ENCODE data around the gene DES.

DNA sequence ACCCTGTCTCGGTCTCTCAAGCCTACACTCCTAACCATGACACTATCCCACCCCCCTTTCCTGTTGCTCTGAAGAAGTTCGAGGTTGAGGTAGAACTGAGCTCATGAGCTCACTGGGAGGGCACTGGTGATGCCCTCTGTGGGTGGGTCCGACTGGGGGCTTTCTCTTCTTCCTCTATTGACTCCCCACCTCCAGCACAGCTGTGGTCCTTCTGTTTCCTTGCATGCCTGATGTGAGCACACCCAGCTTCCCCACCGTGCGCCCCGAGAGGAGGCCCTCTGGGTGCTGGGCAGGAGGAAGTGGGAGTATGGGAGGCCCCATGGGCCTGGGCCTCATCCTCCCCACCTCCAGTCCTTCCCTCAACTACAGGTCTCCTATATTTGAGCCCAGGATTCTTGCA, 37.4 kb downstream of the DES start:
- TF ChIP-seq RAD21 (IDR thresholded peaks at IDR 0.05; ENCODE audit: low read depth) (no peak), EP300 (IDR thresholded peaks at IDR 0.05; ENCODE audit: borderline replicate concordance) (no peak), TEAD4 (IDR thresholded peaks at IDR 0.05) (no peak), YY1 (IDR thresholded peaks at IDR 0.05; ENCODE audit: low read depth) (no peak), TCF12 (IDR thresholded peaks at IDR 0.05; ENCODE audit: low read depth) (no peak), EGR1 (IDR thresholded peaks at IDR 0.05) (no peak), TAF1 (IDR thresholded peaks at IDR 0.05; ENCODE audit: low read depth) (no peak), FOXM1 (IDR thresholded peaks at IDR 0.05; ENCODE audit: borderline replicate concordance, low read depth) (no peak)
- TF ChIP-seq, protein P1, sequence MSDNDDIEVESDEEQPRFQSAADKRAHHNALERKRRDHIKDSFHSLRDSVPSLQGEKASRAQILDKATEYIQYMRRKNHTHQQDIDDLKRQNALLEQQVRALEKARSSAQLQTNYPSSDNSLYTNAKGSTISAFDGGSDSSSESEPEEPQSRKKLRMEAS (IDR thresholded peaks at IDR 0.05), result no peak
- TF ChIP-seq, protein P2, sequence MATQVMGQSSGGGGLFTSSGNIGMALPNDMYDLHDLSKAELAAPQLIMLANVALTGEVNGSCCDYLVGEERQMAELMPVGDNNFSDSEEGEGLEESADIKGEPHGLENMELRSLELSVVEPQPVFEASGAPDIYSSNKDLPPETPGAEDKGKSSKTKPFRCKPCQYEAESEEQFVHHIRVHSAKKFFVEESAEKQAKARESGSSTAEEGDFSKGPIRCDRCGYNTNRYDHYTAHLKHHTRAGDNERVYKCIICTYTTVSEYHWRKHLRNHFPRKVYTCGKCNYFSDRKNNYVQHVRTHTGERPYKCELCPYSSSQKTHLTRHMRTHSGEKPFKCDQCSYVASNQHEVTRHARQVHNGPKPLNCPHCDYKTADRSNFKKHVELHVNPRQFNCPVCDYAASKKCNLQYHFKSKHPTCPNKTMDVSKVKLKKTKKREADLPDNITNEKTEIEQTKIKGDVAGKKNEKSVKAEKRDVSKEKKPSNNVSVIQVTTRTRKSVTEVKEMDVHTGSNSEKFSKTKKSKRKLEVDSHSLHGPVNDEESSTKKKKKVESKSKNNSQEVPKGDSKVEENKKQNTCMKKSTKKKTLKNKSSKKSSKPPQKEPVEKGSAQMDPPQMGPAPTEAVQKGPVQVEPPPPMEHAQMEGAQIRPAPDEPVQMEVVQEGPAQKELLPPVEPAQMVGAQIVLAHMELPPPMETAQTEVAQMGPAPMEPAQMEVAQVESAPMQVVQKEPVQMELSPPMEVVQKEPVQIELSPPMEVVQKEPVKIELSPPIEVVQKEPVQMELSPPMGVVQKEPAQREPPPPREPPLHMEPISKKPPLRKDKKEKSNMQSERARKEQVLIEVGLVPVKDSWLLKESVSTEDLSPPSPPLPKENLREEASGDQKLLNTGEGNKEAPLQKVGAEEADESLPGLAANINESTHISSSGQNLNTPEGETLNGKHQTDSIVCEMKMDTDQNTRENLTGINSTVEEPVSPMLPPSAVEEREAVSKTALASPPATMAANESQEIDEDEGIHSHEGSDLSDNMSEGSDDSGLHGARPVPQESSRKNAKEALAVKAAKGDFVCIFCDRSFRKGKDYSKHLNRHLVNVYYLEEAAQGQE (IDR thresholded peaks at IDR 0.05; ENCODE audit: low read depth), result no peak
